ENCODE results near the gene POP5. TPM values are rescaled to one million over a fixed set of nuclear protein-coding genes. Genes with fewer than 3 reads are reported as not detected.

POP5 gene
- total RNA-seq, 4 donors from 2014 or later: 7.5 to 26.9 (median 22.5) TPM

GRCh38 chr12:120599672-120600552, 18.7 kb upstream of the POP5 start:
- intact Hi-C loops (cut with DNase I; ENCODE audit: low total_unique reads): no loop called here
- DNase-seq (ENCODE audit: low spot score in 2 of 2): no peak
- H3K4me3 ChIP-seq (ENCODE audit: low read depth, poor library complexity, severe bottlenecking): no peak overlapping the region
- WGBS, 2 donors: 67 to 72% methylated on average over 23 of the region's 23 CpGs
- TF ChIP-seq CTCF (IDR thresholded peaks at IDR 0.05) (no peak), POLR2A (IDR thresholded peaks at IDR 0.05) (no peak)

GRCh38 chr12:120598674-120599463, 17.7 kb upstream of the POP5 start:
- no peak for TF ChIP-seq POLR2A (IDR thresholded peaks at IDR 0.05)
- no peak for TF ChIP-seq CTCF (IDR thresholded peaks at IDR 0.05)
- intact Hi-C loops (cut with DNase I; ENCODE audit: low total_unique reads): no loop called here
- WGBS, 2 donors: 49 to 52% methylated on average over 13 of the region's 13 CpGs
- no peak overlapping the region for H3K4me3 ChIP-seq (ENCODE audit: low read depth, poor library complexity, severe bottlenecking)
- DNase-seq (ENCODE audit: low spot score in 2 of 2): no peak

GRCh38 chr12:120597861-120598260, 16.7 kb upstream of the POP5 start:
- intact Hi-C loops (cut with DNase I; ENCODE audit: low total_unique reads): no loop called here
- DNase-seq (ENCODE audit: low spot score in 2 of 2): no peak
- TF ChIP-seq POLR2A (IDR thresholded peaks at IDR 0.05) (no peak), CTCF (IDR thresholded peaks at IDR 0.05) (no peak)
- H3K4me3 ChIP-seq (ENCODE audit: low read depth, poor library complexity, severe bottlenecking): no peak overlapping the region
- WGBS, 2 donors: 57 to 76% methylated on average over 3 of the region's 3 CpGs

GRCh38 chr12:120596901-120597300, 15.7 kb upstream of the POP5 start:
- TF ChIP-seq CTCF (IDR thresholded peaks at IDR 0.05) (no peak), POLR2A (IDR thresholded peaks at IDR 0.05) (no peak)
- intact Hi-C loops (cut with DNase I; ENCODE audit: low total_unique reads): no loop called here
- DNase-seq (ENCODE audit: low spot score in 2 of 2): no peak
- 92 to 95% methylated on average over 3 of the region's 3 CpGs for WGBS, 2 donors
- no peak overlapping the region for H3K4me3 ChIP-seq (ENCODE audit: low read depth, poor library complexity, severe bottlenecking)

- WGBS, 2 donors: 70 to 72% methylated on average over 8 of the region's 8 CpGs
- no peak for DNase-seq (ENCODE audit: low spot score in 2 of 2)
- intact Hi-C loops (cut with DNase I; ENCODE audit: low total_unique reads): no loop called here
- no peak overlapping the region for H3K4me3 ChIP-seq (ENCODE audit: low read depth, poor library complexity, severe bottlenecking)
- TF ChIP-seq POLR2A (IDR thresholded peaks at IDR 0.05) (no peak), CTCF (IDR thresholded peaks at IDR 0.05) (no peak)
These were observed 11.2 kb upstream of the POP5 start for GRCh38 chr12:120592121-120593049.
